Stomach (tissue), 9 donors: Measurements from ENCODE around the gene ATRNL1. TPM values are rescaled to one million over a fixed set of nuclear protein-coding genes. Genes with fewer than 3 reads are reported as not detected.

ENCODE experiments used
- DNase-seq, 2 donors: peaks; one replicate each; pipeline versions ENCODE4 v3.0.0 to v3.0.0-alpha.2; 2013 to 2019
- H3K27ac ChIP-seq, 5 donors: fragments of 200-600 bp in 4 of 5; sonication (generic) in 4 of 5; one replicate each; pipeline ENCODE4 v1.5.1; 2013 to 2019; ENCODE audit warnings: mild to moderate bottlenecking in 1 of 5, moderate library complexity in 1 of 5
- H3K27me3 ChIP-seq, 3 donors: fragments of 200-600 bp; sonication (generic); one replicate each; pipeline ENCODE4 v1.5.1; 2017 to 2019; ENCODE audit warnings: mixed run types in 1 of 3
- H3K36me3 ChIP-seq, 4 donors: fragments of 200-600 bp; sonication (generic); 1 replicate in 3 of 4; 2 replicates in 1 of 4; pipeline ENCODE4 v1.5.1; 2016 to 2019
- H3K4me1 ChIP-seq, 4 donors: fragments of 200-600 bp; sonication (generic); one replicate each; pipeline ENCODE4 v1.5.1; 2016 to 2019
- H3K4me3 ChIP-seq, 4 donors: fragments of 200-600 bp; sonication (generic) in 3 of 4; one replicate each; pipeline ENCODE4 v1.5.1; 2016 to 2019; ENCODE audit warnings: mild to moderate bottlenecking in 1 of 4
- H3K9me3 ChIP-seq, 4 donors: fragments of 200-600 bp; sonication (generic); one replicate each; pipeline ENCODE4 v1.5.1; 2016 to 2019
- EP300 ChIP-seq: sonication (generic); formaldehyde crosslinking; IDR thresholded peaks from one replicate; pipeline ENCODE4 v1.6.1; 2017; ENCODE audit warnings: antibody characterized with exemption
- POLR2A ChIP-seq, 4 donors: fragments of 450-650 bp; IDR thresholded peaks; one replicate each; pipeline ENCODE4 v1.6.1; 2016; ENCODE audit warnings: antibody characterized with exemption in 4 of 4, control low read depth in 2 of 4, mild to moderate bottlenecking in 1 of 4, moderate library complexity in 1 of 4
- POLR2AphosphoS5 ChIP-seq, 3 donors: sonication (generic); formaldehyde crosslinking; IDR thresholded peaks; one replicate each; pipeline ENCODE4 v1.6.1; 2016; ENCODE audit warnings: antibody characterized with exemption in 3 of 3
- WGBS, 5 donors: extraction: QIAGEN DNeasy Blood & Tissue Kit in 3 of 5; methylation state at CpG; one replicate each; pipeline versions ENCODE4 v1.1.5 to v1.1.7; 2013 to 2018; 5-methylcytosine and 5-hydroxymethylcytosine counted together
- intact Hi-C: fragments of 100-400 bp; cut with DNase I; formaldehyde crosslinking; loops from one replicate; pipeline ENCODE4 v1.15.1; 2023; ENCODE audit warnings: low total_unique reads
- polyA plus RNA-seq, 3 donors: library from polyadenylated mRNA; stranded (reverse); fragments of 200-250 nt; gene quantifications; one replicate each; pipeline ENCODE4 v1.2.3, GENCODE V29; 2013
- total RNA-seq, 5 donors: library from RNA; depleted of rRNA; stranded (reverse); fragments of >200 nt; gene quantifications; one replicate each; pipeline versions ENCODE4 v1.1.0 to v1.2.3, GENCODE V29; 2014 to 2016
- TF ChIP-seq, protein P1 (sequence below), 7 experiments: fragments of 450-650 bp in 4 of 7; fragments of 200-600 bp in 3 of 7; sonication (generic) in 3 of 7; IDR thresholded peaks; one replicate each; pipeline ENCODE4 v1.5.1; 2016 to 2019; ENCODE audit warnings: antibody characterized with exemption in 7 of 7, control low read depth in 2 of 7, mild to moderate bottlenecking in 1 of 7
- donor health status: healthy with polysubstance abuse.
- donor health status: Bipolar disorder and iron deficiency.
- donor health status: healthy.

The ATRNL1 gene
- total and polyA plus RNA-seq, 8 donors, result 0.12 to 50.7 (median 0.72) TPM; not detected in 1

DNA sequence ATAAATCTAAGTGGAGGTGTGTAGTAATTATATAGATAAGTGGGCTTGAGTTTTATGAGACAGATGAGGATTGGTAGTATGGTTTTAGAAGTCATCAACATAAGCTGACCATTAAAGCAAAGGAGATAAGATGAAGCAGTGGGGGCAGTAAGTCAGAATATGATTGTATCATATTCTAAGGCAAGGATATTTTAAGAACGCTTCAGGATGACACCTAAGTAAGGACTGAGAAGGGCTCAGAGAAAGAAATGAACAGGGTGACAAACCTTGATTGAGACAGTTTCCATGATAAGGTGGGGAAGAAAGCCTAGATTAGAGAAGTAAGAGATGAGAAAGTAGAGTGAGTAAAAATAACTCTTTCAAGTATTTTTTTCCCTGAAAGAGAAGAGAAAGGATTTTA lies 567.2 kb downstream of the ATRNL1 start:
- Histone ChIP-seq H3K9me3 (no peaks in the 10 kb centered on the region), H3K36me3 (no peaks in the 10 kb centered on the region), H3K4me3 (no peak overlapping the region), H3K27me3 (no peaks in the 10 kb centered on the region), H3K27ac (no peak overlapping the region), H3K4me1 (no peaks in the 10 kb centered on the region)
- WGBS, 5 donors, result 74 to 100% (median 97%) methylated on average over 1 of the region's 1 CpG
- no peak for DNase-seq
- intact Hi-C loops, result no loop called here
- no peak for TF ChIP-seq EP300
- no peak for TF ChIP-seq POLR2AphosphoS5 (IDR thresholded peaks at IDR 0.05)
- TF ChIP-seq, protein P1, sequence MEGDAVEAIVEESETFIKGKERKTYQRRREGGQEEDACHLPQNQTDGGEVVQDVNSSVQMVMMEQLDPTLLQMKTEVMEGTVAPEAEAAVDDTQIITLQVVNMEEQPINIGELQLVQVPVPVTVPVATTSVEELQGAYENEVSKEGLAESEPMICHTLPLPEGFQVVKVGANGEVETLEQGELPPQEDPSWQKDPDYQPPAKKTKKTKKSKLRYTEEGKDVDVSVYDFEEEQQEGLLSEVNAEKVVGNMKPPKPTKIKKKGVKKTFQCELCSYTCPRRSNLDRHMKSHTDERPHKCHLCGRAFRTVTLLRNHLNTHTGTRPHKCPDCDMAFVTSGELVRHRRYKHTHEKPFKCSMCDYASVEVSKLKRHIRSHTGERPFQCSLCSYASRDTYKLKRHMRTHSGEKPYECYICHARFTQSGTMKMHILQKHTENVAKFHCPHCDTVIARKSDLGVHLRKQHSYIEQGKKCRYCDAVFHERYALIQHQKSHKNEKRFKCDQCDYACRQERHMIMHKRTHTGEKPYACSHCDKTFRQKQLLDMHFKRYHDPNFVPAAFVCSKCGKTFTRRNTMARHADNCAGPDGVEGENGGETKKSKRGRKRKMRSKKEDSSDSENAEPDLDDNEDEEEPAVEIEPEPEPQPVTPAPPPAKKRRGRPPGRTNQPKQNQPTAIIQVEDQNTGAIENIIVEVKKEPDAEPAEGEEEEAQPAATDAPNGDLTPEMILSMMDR (IDR thresholded peaks at IDR 0.05), result no peak
- TF ChIP-seq POLR2A (IDR thresholded peaks at IDR 0.05), result no peak

DNA sequence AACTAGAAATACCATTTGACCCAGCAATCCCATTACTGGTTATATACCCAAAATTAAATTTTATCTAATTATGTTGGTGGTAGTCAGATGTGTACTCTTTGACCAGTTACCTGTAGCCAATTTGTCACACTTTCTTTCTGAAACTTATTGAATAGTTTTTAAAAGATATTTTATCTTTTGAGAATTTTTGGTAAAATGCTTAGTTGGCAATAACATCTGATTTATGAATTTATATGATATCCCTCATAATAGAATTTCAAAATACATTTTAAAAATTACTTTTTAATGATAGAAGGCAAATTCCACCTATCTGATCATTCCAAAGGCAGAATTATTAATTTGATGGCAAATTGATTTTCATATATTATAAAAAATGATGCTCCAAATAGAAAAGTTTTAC lies 569.3 kb downstream of the ATRNL1 start:
- Histone ChIP-seq H3K4me1 (no peaks in the 10 kb centered on the region), H3K9me3 (no peaks in the 10 kb centered on the region), H3K36me3 (no peaks in the 10 kb centered on the region), H3K4me3 (no peak overlapping the region), H3K27ac (no peak overlapping the region), H3K27me3 (no peaks in the 10 kb centered on the region)
- TF ChIP-seq, protein P1 (IDR thresholded peaks at IDR 0.05), result no peak
- TF ChIP-seq POLR2A (IDR thresholded peaks at IDR 0.05) (no peak), POLR2AphosphoS5 (IDR thresholded peaks at IDR 0.05) (no peak), EP300 (no peak)
- no peak for DNase-seq
- intact Hi-C loops, result no loop called here

DNA sequence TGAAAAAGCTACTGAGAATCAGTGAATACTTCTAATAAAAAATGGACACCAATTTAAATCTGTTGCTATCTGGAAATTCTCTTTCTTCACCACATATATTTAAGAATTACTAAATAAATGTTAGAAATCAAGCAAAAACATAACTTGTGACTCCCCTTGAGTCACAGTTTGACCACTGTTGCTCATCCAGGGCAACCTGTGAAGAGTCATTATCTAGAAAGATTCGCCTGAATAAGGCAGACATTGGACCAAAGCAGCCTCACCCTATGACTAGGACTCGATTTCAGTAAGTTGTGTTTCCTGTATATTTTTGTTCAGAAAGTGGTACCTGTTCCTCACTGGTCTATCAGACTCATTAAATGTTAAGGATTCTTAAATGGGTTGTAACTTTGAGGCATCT lies 572.4 kb downstream of the ATRNL1 start:
- intact Hi-C loops, result no loop called here
- TF ChIP-seq EP300, result no peak
- TF ChIP-seq, protein P1 (IDR thresholded peaks at IDR 0.05), result no peak
- no peak for TF ChIP-seq POLR2AphosphoS5 (IDR thresholded peaks at IDR 0.05)
- no peak for TF ChIP-seq POLR2A (IDR thresholded peaks at IDR 0.05)
- Histone ChIP-seq H3K4me3 (no peak overlapping the region), H3K9me3 (no peaks in the 10 kb centered on the region), H3K27ac (no peak overlapping the region), H3K36me3 (no peaks in the 10 kb centered on the region), H3K4me1 (no peaks in the 10 kb centered on the region), H3K27me3 (no peaks in the 10 kb centered on the region)
- 61 to 65% (median 62%) methylated on average over 2 of the region's 2 CpGs for WGBS, 5 donors
- no peak for DNase-seq

DNA sequence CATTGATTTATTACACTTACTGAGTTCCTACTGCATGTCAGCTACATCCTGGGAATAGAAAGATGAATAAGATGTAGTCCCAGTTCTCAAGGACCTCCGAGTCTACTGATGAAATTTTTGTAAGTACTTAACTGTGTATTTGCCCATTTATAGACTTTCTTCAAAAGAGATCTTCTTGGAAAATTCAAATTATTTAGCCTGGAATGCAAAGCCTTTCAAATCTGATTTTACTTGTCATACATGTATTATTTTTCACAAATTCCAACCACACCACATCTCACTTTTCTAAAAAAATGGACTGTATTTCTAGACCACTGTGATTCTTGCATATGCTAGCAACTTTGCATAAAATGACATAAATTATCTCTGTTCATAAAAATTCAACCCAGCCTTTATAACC lies 581.3 kb downstream of the ATRNL1 start:
- Histone ChIP-seq H3K4me1 (no peaks in the 10 kb centered on the region), H3K4me3 (no peak overlapping the region), H3K27me3 (no peaks in the 10 kb centered on the region), H3K27ac (no peak overlapping the region), H3K9me3 (no peaks in the 10 kb centered on the region), H3K36me3 (no peaks in the 10 kb centered on the region)
- intact Hi-C loops, result no loop called here
- DNase-seq, result no peak
- no peak for TF ChIP-seq EP300
- TF ChIP-seq POLR2A (IDR thresholded peaks at IDR 0.05), result no peak
- TF ChIP-seq, protein P1 (IDR thresholded peaks at IDR 0.05), result no peak
- no peak for TF ChIP-seq POLR2AphosphoS5 (IDR thresholded peaks at IDR 0.05)
- WGBS, 5 donors, result 67 to 81% (median 71%) methylated on average over 1 of the region's 1 CpG
